Measurements from ENCODE around the gene PDE8B. TPM values are rescaled to one million over a fixed set of nuclear protein-coding genes. Genes with fewer than 3 reads are reported as not detected.

Gene PDE8B
- total RNA-seq, 1 donor from 2014 or later = 0.18 TPM

DNA sequence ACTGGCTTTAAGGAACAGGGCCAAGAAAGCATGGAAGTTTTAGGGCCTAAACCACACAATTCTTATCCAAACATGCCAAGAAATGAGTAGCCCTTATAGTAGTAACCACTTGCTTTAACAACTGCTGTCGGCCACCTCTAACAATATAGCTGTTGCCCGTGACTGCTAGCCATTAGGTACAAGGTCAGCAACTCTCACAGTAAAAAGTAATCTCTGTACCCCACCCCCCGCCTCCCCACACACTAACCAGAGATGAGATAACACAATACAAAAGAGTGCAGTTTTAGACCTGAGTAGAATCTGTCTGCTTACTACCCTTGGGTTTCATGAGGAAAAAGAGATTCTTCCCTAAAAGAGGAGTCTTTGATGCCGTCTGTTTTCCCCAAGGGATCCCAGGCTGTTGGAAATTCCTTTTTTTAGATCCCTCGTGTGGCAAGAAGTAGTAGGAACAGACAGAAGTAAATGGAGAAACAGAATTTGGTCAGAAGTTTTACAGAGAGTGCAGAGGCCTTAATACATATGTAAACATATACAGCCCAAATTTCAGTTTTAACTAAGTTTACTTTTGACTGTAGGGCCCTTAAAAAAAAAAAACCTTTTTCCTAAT lies 187.3 kb downstream of the PDE8B start:
- Histone ChIP-seq H3K79me2 (ENCODE audit: insufficient read depth, low read length) (no peaks in the 10 kb centered on the region), H3K9ac (ENCODE audit: low read length) (no peak overlapping the region), H3K27me3 (ENCODE audit: insufficient read depth, low read length) (no peaks in the 10 kb centered on the region), H3K4me2 (ENCODE audit: low read length) (no peak overlapping the region), H3K36me3 (ENCODE audit: insufficient read depth, low read length) (no peaks in the 10 kb centered on the region), H4K20me1 (ENCODE audit: insufficient read depth, low read length) (no peaks in the 10 kb centered on the region), H3K4me3 (ENCODE audit: insufficient read depth, low read depth, low read length) (no peak overlapping the region), H3K9me3 (ENCODE audit: insufficient read depth, low read depth, low read length) (no peaks in the 10 kb centered on the region), H2AFZ (ENCODE audit: low read depth, low read length) (no peak overlapping the region), H3K27ac (ENCODE audit: low read depth, low read length) (no peak overlapping the region), H3K4me1 (ENCODE audit: insufficient read depth, low read length) (no peaks in the 10 kb centered on the region)
- DNase-seq (ENCODE audit: low read depth) = no peak
- peaks cover 24% of the 10 kb centered on the region for H3K4me1 Mint-ChIP-seq (ENCODE audit: low read depth, unreplicated experiment)
- TF ChIP-seq, protein P1, sequence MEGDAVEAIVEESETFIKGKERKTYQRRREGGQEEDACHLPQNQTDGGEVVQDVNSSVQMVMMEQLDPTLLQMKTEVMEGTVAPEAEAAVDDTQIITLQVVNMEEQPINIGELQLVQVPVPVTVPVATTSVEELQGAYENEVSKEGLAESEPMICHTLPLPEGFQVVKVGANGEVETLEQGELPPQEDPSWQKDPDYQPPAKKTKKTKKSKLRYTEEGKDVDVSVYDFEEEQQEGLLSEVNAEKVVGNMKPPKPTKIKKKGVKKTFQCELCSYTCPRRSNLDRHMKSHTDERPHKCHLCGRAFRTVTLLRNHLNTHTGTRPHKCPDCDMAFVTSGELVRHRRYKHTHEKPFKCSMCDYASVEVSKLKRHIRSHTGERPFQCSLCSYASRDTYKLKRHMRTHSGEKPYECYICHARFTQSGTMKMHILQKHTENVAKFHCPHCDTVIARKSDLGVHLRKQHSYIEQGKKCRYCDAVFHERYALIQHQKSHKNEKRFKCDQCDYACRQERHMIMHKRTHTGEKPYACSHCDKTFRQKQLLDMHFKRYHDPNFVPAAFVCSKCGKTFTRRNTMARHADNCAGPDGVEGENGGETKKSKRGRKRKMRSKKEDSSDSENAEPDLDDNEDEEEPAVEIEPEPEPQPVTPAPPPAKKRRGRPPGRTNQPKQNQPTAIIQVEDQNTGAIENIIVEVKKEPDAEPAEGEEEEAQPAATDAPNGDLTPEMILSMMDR (IDR thresholded peaks at IDR 0.05; ENCODE audit: insufficient read depth, low read depth, low read length) = no peak
- no peak for TF ChIP-seq EZH2 (IDR thresholded peaks at IDR 0.05; ENCODE audit: insufficient read depth, low read length)
- H3K4me3 Mint-ChIP-seq (ENCODE audit: unreplicated experiment) = no peak overlapping the region
- FAIRE-seq = no peak
- H3K27me3 Mint-ChIP-seq (ENCODE audit: low read depth, unreplicated experiment) = no peaks in the 10 kb centered on the region
- H3K36me3 Mint-ChIP-seq (ENCODE audit: low read depth, unreplicated experiment) = no peaks in the 10 kb centered on the region
- no peaks in the 10 kb centered on the region for H3K9me3 Mint-ChIP-seq (ENCODE audit: unreplicated experiment)
- no peak overlapping the region for H3K27ac Mint-ChIP-seq (ENCODE audit: unreplicated experiment)

DNA sequence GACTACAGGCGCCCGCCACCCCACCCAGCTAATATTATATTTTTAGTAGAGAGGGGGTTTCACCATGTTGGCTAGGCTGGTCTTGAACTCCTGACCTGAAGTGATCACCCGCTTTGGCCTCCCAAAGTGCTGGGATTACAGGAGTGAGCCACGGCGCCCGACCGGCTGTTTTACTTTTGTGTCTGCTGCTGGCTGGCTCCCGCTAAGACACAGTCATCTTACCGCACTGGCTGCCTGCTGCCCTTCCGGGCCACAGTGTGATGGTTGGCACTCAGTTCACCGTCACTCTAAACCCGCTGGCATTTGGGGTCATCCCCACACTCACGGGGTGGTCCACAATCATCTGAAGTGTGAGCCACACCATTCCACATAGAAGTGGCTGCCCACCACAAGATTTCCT lies 188.0 kb downstream of the PDE8B start:
- Mint-ChIP-seq H3K9me3 (ENCODE audit: unreplicated experiment) (no peaks in the 10 kb centered on the region), H3K36me3 (ENCODE audit: low read depth, unreplicated experiment) (no peaks in the 10 kb centered on the region), H3K4me1 (ENCODE audit: low read depth, unreplicated experiment) (peaks cover 24% of the 10 kb centered on the region), H3K4me3 (ENCODE audit: unreplicated experiment) (no peak overlapping the region), H3K27ac (ENCODE audit: unreplicated experiment) (no peak overlapping the region), H3K27me3 (ENCODE audit: low read depth, unreplicated experiment) (no peaks in the 10 kb centered on the region)
- Histone ChIP-seq H3K4me2 (ENCODE audit: low read length) (no peak overlapping the region), H3K9me3 (ENCODE audit: insufficient read depth, low read depth, low read length) (no peaks in the 10 kb centered on the region), H3K9ac (ENCODE audit: low read length) (no peak overlapping the region), H3K4me3 (ENCODE audit: insufficient read depth, low read depth, low read length) (no peak overlapping the region), H3K79me2 (ENCODE audit: insufficient read depth, low read length) (no peaks in the 10 kb centered on the region), H2AFZ (ENCODE audit: low read depth, low read length) (no peak overlapping the region), H3K36me3 (ENCODE audit: insufficient read depth, low read length) (no peaks in the 10 kb centered on the region), H3K4me1 (ENCODE audit: insufficient read depth, low read length) (no peaks in the 10 kb centered on the region), H3K27ac (ENCODE audit: low read depth, low read length) (no peak overlapping the region), H4K20me1 (ENCODE audit: insufficient read depth, low read length) (no peaks in the 10 kb centered on the region), H3K27me3 (ENCODE audit: insufficient read depth, low read length) (no peaks in the 10 kb centered on the region)
- DNase-seq (ENCODE audit: low read depth) = no peak
- FAIRE-seq = no peak
- TF ChIP-seq, protein P1 (IDR thresholded peaks at IDR 0.05; ENCODE audit: insufficient read depth, low read depth, low read length) = no peak
- no peak for TF ChIP-seq EZH2 (IDR thresholded peaks at IDR 0.05; ENCODE audit: insufficient read depth, low read length)

DNA sequence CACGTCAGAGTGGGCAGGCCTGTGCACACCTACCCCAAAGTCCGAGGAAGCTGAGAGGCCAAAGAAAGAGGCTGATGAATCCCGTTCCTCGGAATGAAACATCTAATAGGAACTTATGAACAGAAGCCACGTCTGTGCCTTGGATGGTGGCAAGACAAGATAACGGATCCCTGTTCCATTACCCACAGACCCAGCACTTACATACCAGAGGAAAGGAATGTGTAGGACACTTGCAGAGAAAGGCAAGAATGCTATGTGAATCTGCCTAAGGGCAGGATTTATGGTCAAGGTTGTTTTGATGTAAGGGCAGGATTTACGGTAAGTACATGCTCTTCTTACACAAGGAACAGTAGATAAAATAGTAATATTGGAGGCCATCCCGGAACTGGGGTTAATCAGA lies 188.4 kb downstream of the PDE8B start:
- Mint-ChIP-seq H3K4me1 (ENCODE audit: low read depth, unreplicated experiment) (peaks cover 24% of the 10 kb centered on the region), H3K27me3 (ENCODE audit: low read depth, unreplicated experiment) (no peaks in the 10 kb centered on the region), H3K9me3 (ENCODE audit: unreplicated experiment) (no peaks in the 10 kb centered on the region), H3K27ac (ENCODE audit: unreplicated experiment) (no peak overlapping the region), H3K4me3 (ENCODE audit: unreplicated experiment) (no peak overlapping the region), H3K36me3 (ENCODE audit: low read depth, unreplicated experiment) (no peaks in the 10 kb centered on the region)
- DNase-seq (ENCODE audit: low read depth) (no peak), FAIRE-seq (no peak)
- TF ChIP-seq, protein P1 (IDR thresholded peaks at IDR 0.05; ENCODE audit: insufficient read depth, low read depth, low read length) = no peak
- TF ChIP-seq EZH2 (IDR thresholded peaks at IDR 0.05; ENCODE audit: insufficient read depth, low read length) = no peak
- Histone ChIP-seq H3K36me3 (ENCODE audit: insufficient read depth, low read length) (no peaks in the 10 kb centered on the region), H3K4me1 (ENCODE audit: insufficient read depth, low read length) (no peaks in the 10 kb centered on the region), H3K9me3 (ENCODE audit: insufficient read depth, low read depth, low read length) (no peaks in the 10 kb centered on the region), H3K79me2 (ENCODE audit: insufficient read depth, low read length) (no peaks in the 10 kb centered on the region), H3K4me3 (ENCODE audit: insufficient read depth, low read depth, low read length) (no peak overlapping the region), H3K9ac (ENCODE audit: low read length) (no peak overlapping the region), H3K27ac (ENCODE audit: low read depth, low read length) (no peak overlapping the region), H2AFZ (ENCODE audit: low read depth, low read length) (no peak overlapping the region), H3K27me3 (ENCODE audit: insufficient read depth, low read length) (no peaks in the 10 kb centered on the region), H3K4me2 (ENCODE audit: low read length) (no peak overlapping the region), H4K20me1 (ENCODE audit: insufficient read depth, low read length) (no peaks in the 10 kb centered on the region)
